ENCODE measurements around the gene ITGAD. TPM values are rescaled to one million over a fixed set of nuclear protein-coding genes. Genes with fewer than 3 reads are reported as not detected.

ITGAD gene
- total and polyA plus RNA-seq, 2 of the 4 experiments (the other 2 are of a cell fraction), result not detected

DNA sequence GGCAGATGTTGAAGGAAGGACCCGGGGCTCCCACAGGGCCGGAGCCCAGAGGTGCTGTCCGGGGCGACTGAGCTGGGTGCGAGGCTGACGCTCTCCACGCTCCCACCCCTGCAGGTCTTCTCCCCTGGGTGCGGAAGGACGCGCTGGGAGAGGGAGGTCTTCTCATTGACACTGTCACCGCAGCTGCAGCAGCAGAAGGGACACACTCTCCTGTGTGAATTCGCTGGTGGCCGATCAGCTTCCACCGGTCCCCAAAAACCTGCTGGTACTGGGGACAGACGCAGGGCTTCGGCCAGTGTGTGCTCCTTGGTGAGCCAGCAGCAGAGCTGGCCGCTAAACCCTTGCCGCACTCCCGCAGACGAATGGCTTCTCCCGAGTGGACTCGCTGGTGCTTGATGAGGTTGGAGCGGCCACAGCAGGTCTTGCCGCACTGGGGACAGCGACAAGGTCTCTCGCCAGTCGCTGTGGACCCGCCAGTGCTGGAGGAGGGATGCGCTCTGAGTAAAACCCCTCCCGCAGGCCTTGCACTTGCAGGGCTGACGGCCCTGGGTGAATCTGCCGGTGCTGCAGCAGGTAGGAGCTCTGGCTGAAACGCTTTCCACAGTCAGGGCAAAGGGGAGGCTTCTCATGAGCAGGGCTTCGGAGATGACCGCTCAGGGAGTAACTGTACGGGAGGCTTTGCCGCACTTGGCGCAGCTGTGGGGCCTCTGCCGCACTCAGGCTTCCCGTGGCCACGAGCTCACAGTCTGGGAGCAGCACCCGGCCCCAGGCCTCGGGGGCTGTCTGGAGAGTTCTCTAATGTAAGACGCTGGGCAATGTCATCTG, 43.3 kb downstream of the ITGAD start:
- POLR2A ChIA-PET (ENCODE audit: unreplicated experiment), result no interaction called here
- in situ Hi-C loops (cut with MboI; ENCODE audit: low sequenced_read_pairs), result no loop called here
- TF ChIP-seq ELK1 (IDR thresholded peaks at IDR 0.05; ENCODE audit: borderline replicate concordance, low read depth, low read length) (no peak), BHLHE40 (IDR thresholded peaks at IDR 0.05; ENCODE audit: low read depth, low read length) (no peak), CTCF (conservative IDR thresholded peaks at IDR 0.05; ENCODE audit: low read depth, low read length) (no peak), POLR2A (IDR thresholded peaks at IDR 0.05; ENCODE audit: low read depth, low read length) (no peak), MAZ (IDR thresholded peaks at IDR 0.05; ENCODE audit: borderline replicate concordance, low read depth, low read length) (no peak), SMC3 (IDR thresholded peaks at IDR 0.05; ENCODE audit: low read depth, low read length) (no peak), RCOR1 (IDR thresholded peaks at IDR 0.05; ENCODE audit: insufficient replicate concordance, low read length) (no peak), MXI1 (IDR thresholded peaks at IDR 0.05; ENCODE audit: borderline replicate concordance, low read depth, low read length) (no peak), RAD21 (IDR thresholded peaks at IDR 0.05; ENCODE audit: low read length) (no peak), MAFK (IDR thresholded peaks at IDR 0.05; ENCODE audit: low read depth, low read length) (no peak), RFX5 (IDR thresholded peaks at IDR 0.05; ENCODE audit: low read depth, low read length) (no peak), CHD1 (IDR thresholded peaks at IDR 0.05; ENCODE audit: low read depth, low read length) (no peak), CEBPB (IDR thresholded peaks at IDR 0.05; ENCODE audit: low read depth, low read length) (no peak), USF2 (IDR thresholded peaks at IDR 0.05; ENCODE audit: low read depth, low read length) (no peak), FOS (IDR thresholded peaks at IDR 0.05; ENCODE audit: low read depth, low read length) (no peak)

More for the DNA sequence above, 43.3 kb downstream of the ITGAD start:
- DNase-seq (no peak), ATAC-seq (ENCODE audit: low read depth) (no peak)
- Histone ChIP-seq H2BK20ac (ENCODE audit: low read depth, low read length) (no peak overlapping the region), H3K56ac (ENCODE audit: extremely low read depth, insufficient read depth, low read length) (no peak overlapping the region), H4K8ac (ENCODE audit: low read depth in 2 of 2, low read length in 2 of 2) (no peak overlapping the region), H3K4ac (ENCODE audit: low read depth, low read length) (no peak overlapping the region), H3K27me3 (ENCODE audit: control insufficient read depth, insufficient read depth, low read length) (no peaks in the 10 kb centered on the region), H3K4me2 (ENCODE audit: low read depth, low read length) (no peak overlapping the region), H3K9me1 (ENCODE audit: insufficient read depth, low read length) (no peaks in the 10 kb centered on the region), H3K79me1 (ENCODE audit: low read depth in 1 of 2, low read length in 2 of 2) (no peaks in the 10 kb centered on the region), H3K9me3 (ENCODE audit: control insufficient read depth, insufficient read depth, low read length) (no peaks in the 10 kb centered on the region), H2BK5ac (ENCODE audit: low read depth, low read length, poor library complexity, severe bottlenecking) (no peak overlapping the region), H3K18ac (ENCODE audit: low read depth, low read length) (no peak overlapping the region), H4K5ac (ENCODE audit: low read depth, low read length) (no peak overlapping the region), H2AK9ac (replicated peaks; ENCODE audit: low read depth, low read length, poor library complexity) (no peak overlapping the region), H3K27ac (ENCODE audit: insufficient read depth, low read length) (no peak overlapping the region), H2BK15ac (ENCODE audit: low read depth, low read length) (no peak overlapping the region), H3K14ac (replicated peaks; ENCODE audit: low read depth, low read length) (no peak overlapping the region), H4K91ac (ENCODE audit: insufficient read depth, low read depth, low read length) (no peak overlapping the region), H2AFZ (replicated peaks; ENCODE audit: low read length, poor library complexity) (peak overlapping the region; percentile 13), H2AK5ac (ENCODE audit: low read depth, low read length) (no peak overlapping the region), H3K36me3 (ENCODE audit: control insufficient read depth, insufficient read depth, low read length) (no peaks in the 10 kb centered on the region), H3K4me1 (ENCODE audit: control insufficient read depth, insufficient read depth, low read length) (no peaks in the 10 kb centered on the region), H2BK120ac (ENCODE audit: low read depth, low read length) (no peak overlapping the region), H3K9ac (ENCODE audit: low read depth, low read length) (no peak overlapping the region), H3K4me3 (ENCODE audit: insufficient read depth, low read depth, low read length) (no peak overlapping the region), H3K23ac (ENCODE audit: low read depth, low read length) (no peak overlapping the region), H4K20me1 (ENCODE audit: insufficient read depth, low read length) (no peaks in the 10 kb centered on the region)
- intact Hi-C loops (cut with micrococcal nuclease), result no loop called here
- no TSS peak for BruUV-seq (replicated peaks)
- dilution Hi-C loops (cut with HindIII; ENCODE audit: low sequenced_read_pairs, unreplicated experiment), result no loop called here
- 85% methylated on average over 22 of the region's 44 CpGs; no CpG with 5 or more reads in 1 of the 2 experiments for WGBS, 2 experiments (ENCODE audit: extremely low coverage in 2 of 2, insufficient read length in 1 of 2)
- CTCF ChIA-PET, result interaction anchor here (0.8 kb wide), 1 partner anchor 44 kb away, joined by 3 read pairs; the partner anchor contains the start of gene ITGAD
